HL-60 (cell line): ENCODE results near the gene OTUD7B.

Experiments
- DNase-seq, 2 experiments: peaks; one replicate each; pipeline ENCODE4 v3.0.0-alpha.2; 2010 to 2020; ENCODE audit warnings: low read depth in 1 of 2, low spot score in 1 of 2
- H3K27ac ChIP-seq: fragments of 250-450 bp; sonication (Bioruptor Pico); replicated peaks from 2 replicates; pipeline ENCODE4 v1.5.1; 2020; ENCODE audit warnings: mild to moderate bottlenecking, moderate library complexity
- H3K27me3 ChIP-seq: fragments of 250-450 bp; sonication (Bioruptor Pico); 2 replicates; pipeline ENCODE4 v1.5.1; 2021; ENCODE audit warnings: mild to moderate bottlenecking, moderate library complexity; ENCODE audit not compliant: insufficient read depth, poor library complexity, severe bottlenecking
- H3K4me3 ChIP-seq: replicated peaks from 2 replicates; pipeline ENCODE4 v1.5.1; 2011; ENCODE audit warnings: mild to moderate bottlenecking, control low read depth, low read length; ENCODE audit not compliant: insufficient read depth
- GABPA ChIP-seq: IDR thresholded peaks from 2 replicates; pipeline ENCODE4 v1.6.1; 2012; ENCODE audit warnings: low read depth
- POLR2AphosphoS5 ChIP-seq: IDR thresholded peaks from 2 replicates; pipeline ENCODE4 v1.6.1; 2012; ENCODE audit warnings: low read depth
- REST ChIP-seq: IDR thresholded peaks from 2 replicates; pipeline ENCODE4 v1.6.1; 2012; ENCODE audit warnings: low read depth; ENCODE audit not compliant: insufficient replicate concordance
- SPI1 ChIP-seq: IDR thresholded peaks from 2 replicates; pipeline ENCODE4 v1.6.1; 2012; ENCODE audit warnings: low read depth, mild to moderate bottlenecking, borderline replicate concordance
- TF ChIP-seq, protein P1 (sequence below): IDR thresholded peaks from one replicate; pipeline ENCODE4 v1.5.1; 2011; ENCODE audit warnings: low read length, control low read depth, inconsistent platforms; ENCODE audit not compliant: insufficient read depth

OTUD7B gene

GRCh38 chr1:149936992-149937705, 73.4 kb downstream of the OTUD7B start:
- TF ChIP-seq REST: no peak
- Histone ChIP-seq H3K27ac (peak overlapping the region; percentile 51), H3K27me3 (no peaks in the 10 kb centered on the region), H3K4me3 (no peak overlapping the region)
- DNase-seq: no peak

- Histone ChIP-seq H3K27ac (peak within 1 kb of the TSS; percentile 51), H3K4me3 (no peak within 1 kb of the TSS), H3K27me3 (no peaks in the 10 kb centered on the region)
- TF ChIP-seq POLR2AphosphoS5: no peak
- no peak for TF ChIP-seq GABPA
- no peak for TF ChIP-seq SPI1
- TF ChIP-seq REST: no peak
- no peak for DNase-seq
These were observed 74.1 kb downstream of the OTUD7B start, which contains the start of gene MTMR11 for GRCh38 chr1:149936170-149936991. MTMR11 (minus strand) TSS chr1:149936879; CDS start chr1:149936647, 232 bp downstream.

DNA sequence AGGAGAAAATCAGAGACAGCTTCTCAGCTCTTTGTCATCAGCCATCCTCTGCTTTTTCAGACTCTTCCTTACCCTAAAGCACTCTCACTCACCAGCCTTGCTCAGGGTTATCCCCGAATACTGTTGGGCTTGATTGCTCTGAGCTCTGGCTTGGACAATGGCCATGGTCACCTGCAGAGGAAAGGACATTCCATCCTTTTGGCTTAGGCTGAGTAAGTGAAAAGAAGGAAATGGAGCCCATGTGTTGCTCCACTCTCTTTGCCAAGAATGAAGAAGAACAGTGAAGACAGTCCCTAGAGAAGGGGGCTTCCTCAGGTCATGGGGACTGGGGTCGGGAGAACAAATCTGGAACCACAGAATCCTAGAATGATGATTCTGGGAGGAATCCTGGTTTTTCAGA, 76.2 kb downstream of the OTUD7B start:
- TF ChIP-seq GABPA (no peak), REST (no peak), POLR2AphosphoS5 (no peak), SPI1 (no peak)
- TF ChIP-seq, protein P1, sequence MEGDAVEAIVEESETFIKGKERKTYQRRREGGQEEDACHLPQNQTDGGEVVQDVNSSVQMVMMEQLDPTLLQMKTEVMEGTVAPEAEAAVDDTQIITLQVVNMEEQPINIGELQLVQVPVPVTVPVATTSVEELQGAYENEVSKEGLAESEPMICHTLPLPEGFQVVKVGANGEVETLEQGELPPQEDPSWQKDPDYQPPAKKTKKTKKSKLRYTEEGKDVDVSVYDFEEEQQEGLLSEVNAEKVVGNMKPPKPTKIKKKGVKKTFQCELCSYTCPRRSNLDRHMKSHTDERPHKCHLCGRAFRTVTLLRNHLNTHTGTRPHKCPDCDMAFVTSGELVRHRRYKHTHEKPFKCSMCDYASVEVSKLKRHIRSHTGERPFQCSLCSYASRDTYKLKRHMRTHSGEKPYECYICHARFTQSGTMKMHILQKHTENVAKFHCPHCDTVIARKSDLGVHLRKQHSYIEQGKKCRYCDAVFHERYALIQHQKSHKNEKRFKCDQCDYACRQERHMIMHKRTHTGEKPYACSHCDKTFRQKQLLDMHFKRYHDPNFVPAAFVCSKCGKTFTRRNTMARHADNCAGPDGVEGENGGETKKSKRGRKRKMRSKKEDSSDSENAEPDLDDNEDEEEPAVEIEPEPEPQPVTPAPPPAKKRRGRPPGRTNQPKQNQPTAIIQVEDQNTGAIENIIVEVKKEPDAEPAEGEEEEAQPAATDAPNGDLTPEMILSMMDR: no peak
- no peak overlapping the region for H3K27ac ChIP-seq
- DNase-seq: no peak
- no peak overlapping the region for H3K4me3 ChIP-seq
- no peaks in the 10 kb centered on the region for H3K27me3 ChIP-seq

- H3K27ac ChIP-seq: no peak overlapping the region
- H3K4me3 ChIP-seq: no peak overlapping the region
- no peaks in the 10 kb centered on the region for H3K27me3 ChIP-seq
- TF ChIP-seq POLR2AphosphoS5 (no peak), GABPA (no peak), SPI1 (no peak), REST (no peak)
- TF ChIP-seq, protein P1: no peak
- no peak for DNase-seq
These were observed 77.3 kb downstream of the OTUD7B start for GRCh38 chr1:149933208-149933607.
